GM12878 (cell line): Measurements from ENCODE around the gene SFXN1. TPM values are rescaled to one million over a fixed set of nuclear protein-coding genes. Genes with fewer than 3 reads are reported as not detected.

Experiments used
- ATAC-seq: fragments of 200-7000 bp; cut with Tn5 transposase; 3 replicates; pipeline ENCODE4 v1.9.1; 2020; ENCODE audit warnings: mild to moderate bottlenecking, moderate library complexity
- BruUV-seq: library from RNA; stranded (reverse); fragments of 400-500 nt; replicated peaks from 2 replicates; lab custom pipeline; 2021; lab: Mats Ljungman, UMichigan
- CTCF ChIA-PET: fragments of 300-600 bp; sonication (Branson Sonifier 250); formaldehyde crosslinking; extraction: SDS; loops from one replicate; lab custom pipeline; 2021; ENCODE audit warnings: inconsistent platforms; lab: Yijun Ruan, JAX
- POLR2A ChIA-PET: fragments of 350-600 bp; formaldehyde crosslinking; extraction: SDS; loops from one replicate; lab custom pipeline; 2021; ENCODE audit warnings: inconsistent platforms; lab: Charles Lee
- RAD21 ChIA-PET: fragments of 300-600 bp; sonication (Branson Sonifier 250); formaldehyde crosslinking; loops from one replicate; lab custom pipeline; 2023; ENCODE audit warnings: antibody characterized with exemption; ENCODE audit not compliant: unreplicated experiment; lab: Charles Lee
- SMC1A ChIA-PET: fragments of 300-600 bp; sonication (Branson Sonifier 250); formaldehyde crosslinking; loops from one replicate; lab custom pipeline; 2023; ENCODE audit not compliant: unreplicated experiment, uncharacterized antibody; lab: Charles Lee
- DNase-seq: peaks from one replicate; pipeline ENCODE4 v3.0.0-alpha.2; 2011; ENCODE audit warnings: low read depth, low spot score
- FAIRE-seq: peaks from 3 replicates; lab custom pipeline; 2011; peaks lifted over from hg19 to GRCh38; lab: Jason Lieb, UNC
- H2AFZ ChIP-seq: 2 replicates; pipeline ENCODE4 v1.6.0; 2011; ENCODE audit warnings: low read depth, low read length, control low read depth; ENCODE audit not compliant: control insufficient read depth
- H3K27ac ChIP-seq: 2 replicates; pipeline ENCODE4 v1.5.1; 2011; ENCODE audit warnings: control low read depth; ENCODE audit not compliant: control insufficient read depth, insufficient read depth
- H3K27me3 ChIP-seq, 2 experiments: replicated peaks in 1 of 2; 2 replicates each; pipeline versions ENCODE4 v1.6.0 to v1.6.1; 2011; ENCODE audit warnings: low read length in 1 of 2; ENCODE audit not compliant: control insufficient read depth in 2 of 2, insufficient read depth in 2 of 2
- H3K36me3 ChIP-seq, 2 experiments: 2 replicates each; pipeline ENCODE4 v1.5.1; 2011; ENCODE audit warnings: low read length in 1 of 2; ENCODE audit not compliant: control insufficient read depth in 2 of 2, insufficient read depth in 2 of 2
- H3K4me1 ChIP-seq: 2 replicates; pipeline ENCODE4 v1.6.1; 2011; ENCODE audit warnings: mild to moderate bottlenecking, low read length, moderate library complexity, mixed read lengths; ENCODE audit not compliant: control insufficient read depth, insufficient read depth
- H3K4me2 ChIP-seq: 2 replicates; pipeline ENCODE4 v1.6.0; 2011; ENCODE audit warnings: control low read depth; ENCODE audit not compliant: control insufficient read depth, insufficient read depth
- H3K4me3 ChIP-seq: fragments of 200-600 bp; sonication (generic); 2 replicates; pipeline ENCODE4 v1.5.1; 2016
- H3K79me2 ChIP-seq: 2 replicates; pipeline ENCODE4 v1.6.0; 2011; ENCODE audit warnings: low read length; ENCODE audit not compliant: control insufficient read depth, insufficient read depth
- H3K9ac ChIP-seq: 2 replicates; pipeline ENCODE4 v1.8.0; 2011; ENCODE audit warnings: low read length, control low read depth, mixed read lengths; ENCODE audit not compliant: control insufficient read depth, insufficient read depth
- H3K9me3 ChIP-seq: replicated peaks from 3 replicates; pipeline ENCODE4 v1.5.1; 2011; ENCODE audit warnings: mild to moderate bottlenecking, low read length; ENCODE audit not compliant: control insufficient read depth, insufficient read depth
- H4K20me1 ChIP-seq: 2 replicates; pipeline ENCODE4 v1.6.0; 2011; ENCODE audit not compliant: control insufficient read depth, insufficient read depth
- BCL11A ChIP-seq: IDR thresholded peaks from 2 replicates; pipeline ENCODE4 v1.6.1; 2011; ENCODE audit warnings: low read depth, low read length
- GABPA ChIP-seq: IDR thresholded peaks from 2 replicates; pipeline ENCODE4 v1.6.1; 2014; ENCODE audit warnings: antibody characterized with exemption, low read depth, mild to moderate bottlenecking, inconsistent platforms
- IKZF2 ChIP-seq, 2 experiments: fragments of 450-650 bp; IDR thresholded peaks; 2 replicates each; pipeline ENCODE4 v1.6.1; 2017; ENCODE audit warnings: mild to moderate bottlenecking in 2 of 2, moderate library complexity in 2 of 2
- MEF2A ChIP-seq: IDR thresholded peaks from 2 replicates; pipeline ENCODE4 v1.6.1; 2011; ENCODE audit warnings: low read depth, mild to moderate bottlenecking, low read length, moderate library complexity; ENCODE audit not compliant: insufficient read depth
- NR2C1 ChIP-seq: fragments of 450-650 bp; IDR thresholded peaks from 2 replicates; pipeline ENCODE4 v1.6.1; 2017; ENCODE audit warnings: antibody characterized with exemption, mild to moderate bottlenecking, moderate library complexity
- RB1 ChIP-seq: fragments of 450-650 bp; formaldehyde crosslinking; IDR thresholded peaks from 2 replicates; pipeline ENCODE4 v1.6.1; 2017; ENCODE audit warnings: mild to moderate bottlenecking, borderline replicate concordance
- SIX5 ChIP-seq: IDR thresholded peaks from 2 replicates; pipeline ENCODE4 v1.6.1; 2011; ENCODE audit warnings: mild to moderate bottlenecking, low read depth, low read length, moderate library complexity; ENCODE audit not compliant: severe bottlenecking
- SPI1 ChIP-seq: IDR thresholded peaks from 2 replicates; pipeline ENCODE4 v1.6.1; 2011; ENCODE audit warnings: low read depth, mild to moderate bottlenecking, low read length, moderate library complexity, borderline replicate concordance; ENCODE audit not compliant: insufficient read depth
- WGBS: methylation state at CpG from one replicate; pipeline ENCODE4 v1.1.6; 2016; ENCODE audit warnings: low lambda C conversion rate; ENCODE audit not compliant: insufficient replicate concordance, insufficient coverage; ENCODE audit errors: missing lambda C conversion rate; 5-methylcytosine and 5-hydroxymethylcytosine counted together
- in situ Hi-C: fragments of 300-500 bp; cut with MboI; formaldehyde crosslinking; loops from 9 replicates; pipeline ENCODE4 v1.14.3; 2018; ENCODE audit warnings: mixed read lengths
- intact Hi-C: fragments of 100-400 bp; cut with micrococcal nuclease; formaldehyde crosslinking; loops from one replicate; pipeline ENCODE4 v1.14.2; 2022; ENCODE audit not compliant: unreplicated experiment
- polyA plus RNA-seq, 11 experiments: library from polyadenylated mRNA; depleted of rRNA in 4 of 11; unstranded in 6 of 11; stranded (reverse) in 5 of 11; fragments of >200 nt; fragmentation: Nextera tagmentation in 4 of 11; fragmentation: Illumina TruSeq in 1 of 11; extraction: Ambion mirVana in 4 of 11; extraction: Trizol in 1 of 11; gene quantifications; 1 replicate in 1 of 11; 2 replicates in 10 of 11; pipeline versions ENCODE4 v1.2.1 to v1.2.3, GENCODE V29; 2011 to 2016; ENCODE audit warnings: inconsistent platforms in 2 of 11, missing spikeins in 2 of 11, low read depth in 1 of 11
- total RNA-seq, 4 experiments: library from RNA; depleted of rRNA in 3 of 4; stranded (reverse); fragments of >200 nt in 3 of 4; fragmentation: Illumina TruSeq in 1 of 4; extraction: Trizol in 1 of 4; gene quantifications; 2 replicates each; pipeline versions ENCODE4 v1.2.1 to v1.2.3, GENCODE V29; 2013 to 2021
- TF ChIP-seq, protein P1 (sequence below): IDR thresholded peaks from 2 replicates; pipeline ENCODE4 v1.6.1; 2012; ENCODE audit warnings: low read depth, low read length, improper control_type of control experiment
- TF ChIP-seq, protein P2 (sequence below): fragments of 450-650 bp; conservative IDR thresholded peaks from 2 replicates; pipeline ENCODE4 v1.6.1; 2017; ENCODE audit warnings: mild to moderate bottlenecking, moderate library complexity

SFXN1 gene
- total and polyA plus RNA-seq, 10 of the 15 experiments (the other 5 are each of a cell fraction or from before 2014, with no cell fraction given): 18.0 to 248 (median 103) TPM

DNA sequence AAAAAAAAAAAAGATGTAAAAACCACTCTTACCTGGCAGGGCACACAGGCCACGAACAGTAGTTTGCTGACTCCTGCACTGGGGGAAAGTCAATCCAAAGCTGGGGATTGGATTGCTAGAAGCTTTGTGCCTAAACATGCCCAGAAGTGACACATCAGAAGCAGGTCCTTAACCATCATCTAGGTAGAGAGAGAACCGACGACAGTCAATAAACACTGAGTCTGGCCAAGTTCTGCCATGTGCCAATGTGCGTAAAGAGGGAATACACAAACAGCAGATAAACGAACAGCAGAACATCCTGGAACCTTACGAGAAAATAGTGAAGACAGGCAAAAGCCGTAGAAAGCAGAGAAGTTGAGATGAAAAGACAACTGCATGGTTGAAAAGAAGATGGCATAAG, 14.9 kb downstream of the SFXN1 start:
- H3K36me3 ChIP-seq: peaks cover 6 to 23% of the 10 kb centered on the region in 2 experiments
- no TSS peak for BruUV-seq
- ATAC-seq: no peak
- POLR2A ChIA-PET: no interaction called here
- TF ChIP-seq GABPA: no peak
- H3K4me3 ChIP-seq: no peak overlapping the region
- peaks cover 23% of the 10 kb centered on the region for H3K79me2 ChIP-seq
- RAD21 ChIA-PET: no interaction called here
- no peak overlapping the region for H3K27ac ChIP-seq
- no peak for DNase-seq
- in situ Hi-C loops: no loop called here
- intact Hi-C loops: no loop called here
- CTCF ChIA-PET: interaction anchor here (0.7 to 1.1 kb wide), 2 partner anchors 9 to 39 kb away, joined by 3 read pairs; no protein-coding TSS in a partner anchor
- H4K20me1 ChIP-seq: peaks cover 4% of the 10 kb centered on the region; the same call in 1 of the 2 replicates
- 90% methylated on average over 7 of the region's 7 CpGs for WGBS
- no peaks in the 10 kb centered on the region for H3K9me3 ChIP-seq
- SMC1A ChIA-PET: no interaction called here
- H2AFZ ChIP-seq: no peak overlapping the region
- no peak for FAIRE-seq
- no peak overlapping the region for H3K9ac ChIP-seq
- no peaks in the 10 kb centered on the region for H3K27me3 ChIP-seq
- H3K4me2 ChIP-seq: no peak overlapping the region
- no peaks in the 10 kb centered on the region for H3K4me1 ChIP-seq

DNA sequence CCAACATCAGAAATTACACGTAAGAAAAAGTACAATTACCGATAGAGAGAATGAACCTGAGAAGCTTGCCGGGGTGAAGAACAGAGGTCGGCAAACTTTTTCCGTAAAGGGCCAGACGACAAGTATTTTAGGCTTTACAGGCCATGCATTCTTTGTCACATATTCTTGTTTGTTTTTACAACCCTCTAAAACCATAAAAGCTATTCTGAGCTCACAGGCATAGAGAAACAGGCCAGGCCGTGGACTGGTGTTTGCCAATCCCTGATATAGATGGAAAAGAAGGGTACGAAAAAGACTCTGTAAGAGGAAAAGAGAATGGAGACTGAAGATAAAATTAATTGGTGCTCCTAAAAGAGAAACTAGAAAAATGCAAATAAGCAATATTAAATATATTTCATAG, 15.4 kb downstream of the SFXN1 start:
- H3K4me2 ChIP-seq: no peak overlapping the region
- ChIA-PET CTCF (interaction anchor here (1.1 kb wide), 1 partner anchor 39 kb away, joined by 3 read pairs; no protein-coding TSS in a partner anchor), SMC1A (no interaction called here), RAD21 (no interaction called here), POLR2A (no interaction called here)
- WGBS: 91% methylated on average over 8 of the region's 8 CpGs
- no peak for FAIRE-seq
- H3K4me3 ChIP-seq: no peak overlapping the region
- no peak overlapping the region for H2AFZ ChIP-seq
- H4K20me1 ChIP-seq: peaks cover 4% of the 10 kb centered on the region; the same call in 1 of the 2 replicates
- no peak overlapping the region for H3K9ac ChIP-seq
- intact Hi-C loops (no loop called here), in situ Hi-C loops (no loop called here)
- H3K4me1 ChIP-seq: no peaks in the 10 kb centered on the region
- no peak overlapping the region for H3K27ac ChIP-seq
- H3K27me3 ChIP-seq: no peaks in the 10 kb centered on the region
- DNase-seq: no peak
- ATAC-seq: no peak
- no TSS peak for BruUV-seq
- peaks cover 6 to 27% of the 10 kb centered on the region in 2 experiments for H3K36me3 ChIP-seq
- no peaks in the 10 kb centered on the region for H3K9me3 ChIP-seq
- H3K79me2 ChIP-seq: peaks cover 19% of the 10 kb centered on the region
- no peak for TF ChIP-seq RB1
- TF ChIP-seq IKZF2 (IDR thresholded peaks at IDR 0.05): no peak
- TF ChIP-seq, protein P1, sequence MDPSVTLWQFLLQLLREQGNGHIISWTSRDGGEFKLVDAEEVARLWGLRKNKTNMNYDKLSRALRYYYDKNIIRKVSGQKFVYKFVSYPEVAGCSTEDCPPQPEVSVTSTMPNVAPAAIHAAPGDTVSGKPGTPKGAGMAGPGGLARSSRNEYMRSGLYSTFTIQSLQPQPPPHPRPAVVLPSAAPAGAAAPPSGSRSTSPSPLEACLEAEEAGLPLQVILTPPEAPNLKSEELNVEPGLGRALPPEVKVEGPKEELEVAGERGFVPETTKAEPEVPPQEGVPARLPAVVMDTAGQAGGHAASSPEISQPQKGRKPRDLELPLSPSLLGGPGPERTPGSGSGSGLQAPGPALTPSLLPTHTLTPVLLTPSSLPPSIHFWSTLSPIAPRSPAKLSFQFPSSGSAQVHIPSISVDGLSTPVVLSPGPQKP: no peak
- TF ChIP-seq SPI1: no peak
- TF ChIP-seq BCL11A: no peak
- TF ChIP-seq, protein P2, sequence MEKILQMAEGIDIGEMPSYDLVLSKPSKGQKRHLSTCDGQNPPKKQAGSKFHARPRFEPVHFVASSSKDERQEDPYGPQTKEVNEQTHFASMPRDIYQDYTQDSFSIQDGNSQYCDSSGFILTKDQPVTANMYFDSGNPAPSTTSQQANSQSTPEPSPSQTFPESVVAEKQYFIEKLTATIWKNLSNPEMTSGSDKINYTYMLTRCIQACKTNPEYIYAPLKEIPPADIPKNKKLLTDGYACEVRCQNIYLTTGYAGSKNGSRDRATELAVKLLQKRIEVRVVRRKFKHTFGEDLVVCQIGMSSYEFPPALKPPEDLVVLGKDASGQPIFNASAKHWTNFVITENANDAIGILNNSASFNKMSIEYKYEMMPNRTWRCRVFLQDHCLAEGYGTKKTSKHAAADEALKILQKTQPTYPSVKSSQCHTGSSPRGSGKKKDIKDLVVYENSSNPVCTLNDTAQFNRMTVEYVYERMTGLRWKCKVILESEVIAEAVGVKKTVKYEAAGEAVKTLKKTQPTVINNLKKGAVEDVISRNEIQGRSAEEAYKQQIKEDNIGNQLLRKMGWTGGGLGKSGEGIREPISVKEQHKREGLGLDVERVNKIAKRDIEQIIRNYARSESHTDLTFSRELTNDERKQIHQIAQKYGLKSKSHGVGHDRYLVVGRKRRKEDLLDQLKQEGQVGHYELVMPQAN: no peak
- no peak for TF ChIP-seq MEF2A
- TF ChIP-seq NR2C1: no peak
- no peak for TF ChIP-seq SIX5
